ENCODE measurements around the gene NCK2. TPM values are rescaled to one million over a fixed set of nuclear protein-coding genes. Genes with fewer than 3 reads are reported as not detected.

The NCK2 gene
- total RNA-seq, 1 experiment from 2014 or later = 26.7 TPM

DNA sequence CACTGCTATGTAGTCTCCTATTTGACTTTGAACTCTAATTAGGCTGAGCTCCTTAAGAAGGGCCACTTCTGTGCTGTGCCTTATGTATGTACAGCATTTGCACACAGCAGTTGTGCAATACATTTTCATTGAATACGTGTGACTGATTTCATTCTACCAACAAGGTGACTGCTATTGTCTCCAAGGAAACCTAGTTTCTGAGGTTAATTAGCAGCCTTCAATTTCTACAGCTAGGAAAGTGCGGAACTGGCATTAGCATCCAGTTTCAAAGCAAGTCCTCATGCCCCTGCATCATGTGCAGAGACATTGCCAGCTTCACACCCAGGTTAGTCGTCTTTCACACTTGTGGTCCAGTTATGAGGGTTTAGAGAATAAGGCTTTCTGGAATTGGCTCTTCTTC is 58.6 kb downstream of the NCK2 start:
- no TSS peak for BruUV-seq (replicated peaks)
- no peaks in the 10 kb centered on the region for H3K9me3 ChIP-seq (ENCODE audit: control insufficient read depth in 1 of 2, insufficient read depth in 1 of 2, low read depth in 1 of 2, low read length in 2 of 2)
- no peak overlapping the region for H3K4me2 ChIP-seq (ENCODE audit: low read length)
- ATAC-seq (no peak), DNase-seq (ENCODE audit: low read depth, low spot score) (no peak)
- H3K9me2 ChIP-seq (ENCODE audit: insufficient read depth) = no peaks in the 10 kb centered on the region
- no peak overlapping the region for H3K4me3 ChIP-seq (replicated peaks in 1 of 2; ENCODE audit: low read depth in 1 of 2, low read length in 2 of 2)
- no peaks in the 10 kb centered on the region for H4K20me1 ChIP-seq (ENCODE audit: insufficient read depth)
- POLR2A ChIA-PET = interaction anchor here (0.6 kb wide), 1 partner anchor 12 kb away, joined by 3 read pairs; no protein-coding TSS in a partner anchor
- H3K27me3 ChIP-seq (ENCODE audit: insufficient read depth, low read length) = no peaks in the 10 kb centered on the region
- CTCF ChIA-PET = no interaction called here
- peaks cover 25% of the 10 kb centered on the region for H3K79me2 ChIP-seq (ENCODE audit: insufficient read depth, low read length)
- H3K9ac ChIP-seq (ENCODE audit: low read length) = no peak overlapping the region
- intact Hi-C loops (cut with micrococcal nuclease) = no loop called here
- TF ChIP-seq SRF (IDR thresholded peaks at IDR 0.05; ENCODE audit: low read depth) = no peak
- TF ChIP-seq SP1 (IDR thresholded peaks at IDR 0.05; ENCODE audit: low read depth) = no peak
- TF ChIP-seq FOSL1 (IDR thresholded peaks at IDR 0.05; ENCODE audit: low read depth) = no peak
- TF ChIP-seq ZNF274 (IDR thresholded peaks at IDR 0.05; ENCODE audit: low read depth, low read length) = no peak
- TF ChIP-seq, protein P1, sequence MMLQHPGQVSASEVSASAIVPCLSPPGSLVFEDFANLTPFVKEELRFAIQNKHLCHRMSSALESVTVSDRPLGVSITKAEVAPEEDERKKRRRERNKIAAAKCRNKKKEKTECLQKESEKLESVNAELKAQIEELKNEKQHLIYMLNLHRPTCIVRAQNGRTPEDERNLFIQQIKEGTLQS (IDR thresholded peaks at IDR 0.05) = no peak
- TF ChIP-seq EGR1 (IDR thresholded peaks at IDR 0.05; ENCODE audit: low read depth) = no peak
- TF ChIP-seq, protein P2, sequence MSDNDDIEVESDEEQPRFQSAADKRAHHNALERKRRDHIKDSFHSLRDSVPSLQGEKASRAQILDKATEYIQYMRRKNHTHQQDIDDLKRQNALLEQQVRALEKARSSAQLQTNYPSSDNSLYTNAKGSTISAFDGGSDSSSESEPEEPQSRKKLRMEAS (IDR thresholded peaks at IDR 0.05) = no peak
- no peak for TF ChIP-seq CEBPB (IDR thresholded peaks at IDR 0.05; ENCODE audit: low read depth)
- TF ChIP-seq, protein P3, sequence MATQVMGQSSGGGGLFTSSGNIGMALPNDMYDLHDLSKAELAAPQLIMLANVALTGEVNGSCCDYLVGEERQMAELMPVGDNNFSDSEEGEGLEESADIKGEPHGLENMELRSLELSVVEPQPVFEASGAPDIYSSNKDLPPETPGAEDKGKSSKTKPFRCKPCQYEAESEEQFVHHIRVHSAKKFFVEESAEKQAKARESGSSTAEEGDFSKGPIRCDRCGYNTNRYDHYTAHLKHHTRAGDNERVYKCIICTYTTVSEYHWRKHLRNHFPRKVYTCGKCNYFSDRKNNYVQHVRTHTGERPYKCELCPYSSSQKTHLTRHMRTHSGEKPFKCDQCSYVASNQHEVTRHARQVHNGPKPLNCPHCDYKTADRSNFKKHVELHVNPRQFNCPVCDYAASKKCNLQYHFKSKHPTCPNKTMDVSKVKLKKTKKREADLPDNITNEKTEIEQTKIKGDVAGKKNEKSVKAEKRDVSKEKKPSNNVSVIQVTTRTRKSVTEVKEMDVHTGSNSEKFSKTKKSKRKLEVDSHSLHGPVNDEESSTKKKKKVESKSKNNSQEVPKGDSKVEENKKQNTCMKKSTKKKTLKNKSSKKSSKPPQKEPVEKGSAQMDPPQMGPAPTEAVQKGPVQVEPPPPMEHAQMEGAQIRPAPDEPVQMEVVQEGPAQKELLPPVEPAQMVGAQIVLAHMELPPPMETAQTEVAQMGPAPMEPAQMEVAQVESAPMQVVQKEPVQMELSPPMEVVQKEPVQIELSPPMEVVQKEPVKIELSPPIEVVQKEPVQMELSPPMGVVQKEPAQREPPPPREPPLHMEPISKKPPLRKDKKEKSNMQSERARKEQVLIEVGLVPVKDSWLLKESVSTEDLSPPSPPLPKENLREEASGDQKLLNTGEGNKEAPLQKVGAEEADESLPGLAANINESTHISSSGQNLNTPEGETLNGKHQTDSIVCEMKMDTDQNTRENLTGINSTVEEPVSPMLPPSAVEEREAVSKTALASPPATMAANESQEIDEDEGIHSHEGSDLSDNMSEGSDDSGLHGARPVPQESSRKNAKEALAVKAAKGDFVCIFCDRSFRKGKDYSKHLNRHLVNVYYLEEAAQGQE (IDR thresholded peaks at IDR 0.05; ENCODE audit: low read depth) = no peak
- no peak for TF ChIP-seq EZH2phosphoT487 (IDR thresholded peaks at IDR 0.05; ENCODE audit: borderline replicate concordance)
- no peak for TF ChIP-seq POLR2A (IDR thresholded peaks at IDR 0.05; ENCODE audit: borderline replicate concordance, extremely low read depth, insufficient read depth, insufficient read length)
- TF ChIP-seq, protein P4, sequence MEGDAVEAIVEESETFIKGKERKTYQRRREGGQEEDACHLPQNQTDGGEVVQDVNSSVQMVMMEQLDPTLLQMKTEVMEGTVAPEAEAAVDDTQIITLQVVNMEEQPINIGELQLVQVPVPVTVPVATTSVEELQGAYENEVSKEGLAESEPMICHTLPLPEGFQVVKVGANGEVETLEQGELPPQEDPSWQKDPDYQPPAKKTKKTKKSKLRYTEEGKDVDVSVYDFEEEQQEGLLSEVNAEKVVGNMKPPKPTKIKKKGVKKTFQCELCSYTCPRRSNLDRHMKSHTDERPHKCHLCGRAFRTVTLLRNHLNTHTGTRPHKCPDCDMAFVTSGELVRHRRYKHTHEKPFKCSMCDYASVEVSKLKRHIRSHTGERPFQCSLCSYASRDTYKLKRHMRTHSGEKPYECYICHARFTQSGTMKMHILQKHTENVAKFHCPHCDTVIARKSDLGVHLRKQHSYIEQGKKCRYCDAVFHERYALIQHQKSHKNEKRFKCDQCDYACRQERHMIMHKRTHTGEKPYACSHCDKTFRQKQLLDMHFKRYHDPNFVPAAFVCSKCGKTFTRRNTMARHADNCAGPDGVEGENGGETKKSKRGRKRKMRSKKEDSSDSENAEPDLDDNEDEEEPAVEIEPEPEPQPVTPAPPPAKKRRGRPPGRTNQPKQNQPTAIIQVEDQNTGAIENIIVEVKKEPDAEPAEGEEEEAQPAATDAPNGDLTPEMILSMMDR (IDR thresholded peaks at IDR 0.05 in 2 of 3, conservative IDR thresholded peaks at IDR 0.05 in 1 of 3; ENCODE audit: borderline replicate concordance in 1 of 3, insufficient read depth in 1 of 3, low read depth in 2 of 3, low read length in 2 of 3) = no peak
- no peak for TF ChIP-seq EZH2 (IDR thresholded peaks at IDR 0.05)
- TF ChIP-seq, protein P5, sequence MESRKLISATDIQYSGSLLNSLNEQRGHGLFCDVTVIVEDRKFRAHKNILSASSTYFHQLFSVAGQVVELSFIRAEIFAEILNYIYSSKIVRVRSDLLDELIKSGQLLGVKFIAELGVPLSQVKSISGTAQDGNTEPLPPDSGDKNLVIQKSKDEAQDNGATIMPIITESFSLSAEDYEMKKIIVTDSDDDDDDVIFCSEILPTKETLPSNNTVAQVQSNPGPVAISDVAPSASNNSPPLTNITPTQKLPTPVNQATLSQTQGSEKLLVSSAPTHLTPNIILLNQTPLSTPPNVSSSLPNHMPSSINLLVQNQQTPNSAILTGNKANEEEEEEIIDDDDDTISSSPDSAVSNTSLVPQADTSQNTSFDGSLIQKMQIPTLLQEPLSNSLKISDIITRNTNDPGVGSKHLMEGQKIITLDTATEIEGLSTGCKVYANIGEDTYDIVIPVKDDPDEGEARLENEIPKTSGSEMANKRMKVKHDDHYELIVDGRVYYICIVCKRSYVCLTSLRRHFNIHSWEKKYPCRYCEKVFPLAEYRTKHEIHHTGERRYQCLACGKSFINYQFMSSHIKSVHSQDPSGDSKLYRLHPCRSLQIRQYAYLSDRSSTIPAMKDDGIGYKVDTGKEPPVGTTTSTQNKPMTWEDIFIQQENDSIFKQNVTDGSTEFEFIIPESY (IDR thresholded peaks at IDR 0.05; ENCODE audit: extremely low read depth, insufficient replicate concordance, low read length) = no peak
- TF ChIP-seq ZFX (IDR thresholded peaks at IDR 0.05) = no peak
- no peak for TF ChIP-seq SIN3A (IDR thresholded peaks at IDR 0.05; ENCODE audit: low read depth)
- no peak for TF ChIP-seq CBX3 (IDR thresholded peaks at IDR 0.05; ENCODE audit: low read depth)
- TF ChIP-seq JUND (IDR thresholded peaks at IDR 0.05) = no peak
- no peak for TF ChIP-seq TCF7L2 (IDR thresholded peaks at IDR 0.05; ENCODE audit: borderline replicate concordance, extremely low read depth, insufficient read depth, insufficient read length)
- no peak for TF ChIP-seq RAD21 (IDR thresholded peaks at IDR 0.05; ENCODE audit: low read depth)
- no peaks in the 10 kb centered on the region for H3K4me1 ChIP-seq (ENCODE audit: control insufficient read depth in 1 of 2, insufficient read depth in 2 of 2, low read length in 2 of 2)
- H3K27ac ChIP-seq (ENCODE audit: low read depth, low read length) = no peak overlapping the region
- H3K36me3 ChIP-seq (ENCODE audit: control insufficient read depth in 1 of 2, insufficient read depth in 2 of 2, low read length in 2 of 2) = no peaks in the 10 kb centered on the region
- RAD21 ChIA-PET (ENCODE audit: low non-redundant PET in 1 of 2, low total read pairs in 2 of 2, uncharacterized antibody in 2 of 2, unreplicated experiment in 2 of 2) = no interaction called here
- no peak overlapping the region for H2AFZ ChIP-seq (ENCODE audit: low read depth, low read length, poor library complexity, severe bottlenecking)
